K562 treated with DMSO at 1 percent for 24 hours (cell line): ENCODE results near the gene RABL3. TPM values are rescaled to one million over a fixed set of nuclear protein-coding genes. Genes with fewer than 3 reads are reported as not detected.

Experiments used
- total RNA-seq: library from RNA; unstranded; fragments of 300-600 nt; gene quantifications from 2 replicates; pipeline ENCODE4 v1.2.3, GENCODE V29; 2022; ENCODE audit warnings: low read depth; ENCODE audit not compliant: insufficient read depth

Gene RABL3, protein sequence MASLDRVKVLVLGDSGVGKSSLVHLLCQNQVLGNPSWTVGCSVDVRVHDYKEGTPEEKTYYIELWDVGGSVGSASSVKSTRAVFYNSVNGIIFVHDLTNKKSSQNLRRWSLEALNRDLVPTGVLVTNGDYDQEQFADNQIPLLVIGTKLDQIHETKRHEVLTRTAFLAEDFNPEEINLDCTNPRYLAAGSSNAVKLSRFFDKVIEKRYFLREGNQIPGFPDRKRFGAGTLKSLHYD
- 2.2 and 3.3 TPM in 2 replicates for total RNA-seq

DNA sequence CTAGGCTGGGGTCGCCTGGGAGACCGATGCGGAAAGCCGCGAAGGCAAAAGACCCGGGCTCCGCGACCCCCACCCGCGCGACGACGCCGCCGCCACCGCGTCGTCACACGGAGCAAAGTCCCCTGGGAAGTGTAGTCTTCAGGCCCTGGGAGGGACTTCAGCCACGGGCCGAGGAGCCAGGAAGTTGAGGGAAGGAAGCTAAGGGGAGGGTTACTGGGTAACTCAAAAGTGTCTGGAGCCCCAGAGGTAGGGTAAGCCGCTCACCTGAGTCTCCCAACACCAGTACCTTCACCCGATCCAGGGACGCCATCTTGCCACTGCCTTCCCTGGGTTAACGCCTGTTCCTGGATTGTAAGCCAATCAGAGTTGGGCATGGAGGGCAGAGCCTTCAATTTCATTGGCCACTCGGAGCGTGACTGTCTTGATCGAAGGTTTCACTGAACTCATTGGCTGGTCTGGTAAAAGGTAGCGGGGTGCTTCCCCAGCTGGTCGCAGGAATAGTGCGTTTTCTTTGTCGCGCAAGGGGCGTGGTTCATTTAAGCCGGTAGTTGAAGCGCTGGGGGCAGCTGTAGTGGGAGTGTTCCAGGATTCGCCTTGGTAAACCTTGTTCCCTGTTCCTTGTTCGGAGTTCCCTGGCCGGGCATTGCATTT, at the start of gene RABL3, which contains the start of gene GTF2E1:
Gene RABL3, minus strand, starts transcription at position 319 of the 651 bp plus-strand sequence. Its CDS starts 9 bp downstream, at position 310.
Gene GTF2E1, plus strand, starts transcription at position 547 of the 651 bp plus-strand sequence. CDS start 7,809 bp downstream, outside the sequence.

DNA sequence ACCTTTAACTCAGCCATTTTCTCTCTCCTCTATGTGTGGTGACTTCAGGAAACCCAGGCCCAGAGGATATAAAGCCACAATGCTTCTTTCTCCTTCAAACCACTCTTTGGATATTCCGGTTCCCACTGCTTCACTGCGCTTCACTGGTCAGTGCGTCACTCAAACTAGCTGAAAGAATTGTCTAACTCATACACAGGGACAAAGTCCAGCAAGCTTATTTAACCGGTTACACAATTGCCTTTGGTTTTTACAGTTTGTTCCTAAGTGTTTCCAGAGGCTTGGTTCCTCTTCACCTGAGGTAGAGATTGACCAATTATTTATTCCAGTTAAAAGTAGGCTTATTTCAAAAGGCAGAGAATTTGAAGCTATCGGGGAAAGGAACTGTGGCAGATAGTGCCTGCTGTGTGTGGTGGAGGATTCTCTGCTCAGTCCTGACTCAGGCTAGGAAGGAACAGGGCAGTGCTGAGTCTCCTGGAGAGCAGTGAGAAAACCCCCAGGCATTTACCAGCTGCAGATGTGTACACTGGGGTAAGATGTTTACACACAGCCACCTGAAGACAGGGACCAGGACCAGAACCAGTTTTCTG, 60.1 kb downstream of the RABL3 start, which contains the start of gene HGD:
Gene HGD, minus strand, starts transcription at position 145 of the 587 bp plus-strand sequence. Its CDS starts 128 bp downstream, at position 17.

Other genes starting within 250 kb of the RABL3 start
- 213 and 215 TPM in 2 replicates for gene NDUFB4, start 146.2 kb downstream of the RABL3 start, total RNA-seq
- gene HGD, start 60.3 kb downstream of the RABL3 start, total RNA-seq, result not detected in 2 replicates
- 7.3 and 9.3 TPM in 2 replicates for gene GTF2E1, start 228 bp upstream of the RABL3 start, total RNA-seq
- 0.05 and 0.08 TPM in 2 replicates for gene STXBP5L, start 165.7 kb upstream of the RABL3 start, total RNA-seq